Hindlimb muscle (tissue), 1 donor: ENCODE data around the gene ARHGEF6. TPM values are rescaled to one million over a fixed set of nuclear protein-coding genes. Genes with fewer than 3 reads are reported as not detected.
A peak's percentile ranks its signal among the peaks of the same experiment; 100 is the strongest.

Experiments
- DNase-seq: peaks from one replicate; pipeline ENCODE4 v3.0.0-alpha.2; 2013
- polyA plus RNA-seq: library from polyadenylated mRNA; unstranded; fragments of 120-200 nt; gene quantifications from one replicate; pipeline ENCODE4 v1.2.1, GENCODE V29; 2013; ENCODE audit not compliant: insufficient read length

Gene ARHGEF6
- polyA plus RNA-seq, 1 donor, result 38.2 TPM

DNA sequence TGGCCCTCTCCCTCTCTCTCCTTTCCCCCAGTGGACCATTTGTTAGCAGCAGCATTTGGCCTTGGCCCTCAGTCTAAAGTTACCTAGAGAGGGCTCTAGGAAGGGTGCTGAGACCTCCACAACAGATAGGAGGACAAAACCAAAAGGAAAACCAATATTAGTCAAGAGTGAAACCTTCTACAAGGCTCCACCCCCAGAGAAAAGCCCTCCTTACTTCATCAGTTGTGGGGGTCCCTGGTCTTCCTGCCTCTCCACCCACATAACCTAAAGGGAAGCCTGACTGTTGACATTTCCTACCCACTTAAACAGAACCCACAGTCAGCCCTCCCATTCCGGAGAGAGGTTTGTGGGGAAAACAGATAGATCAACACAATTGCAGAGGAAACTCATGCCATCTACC, 137.5 kb downstream of the ARHGEF6 start:
- no peak for DNase-seq

DNA sequence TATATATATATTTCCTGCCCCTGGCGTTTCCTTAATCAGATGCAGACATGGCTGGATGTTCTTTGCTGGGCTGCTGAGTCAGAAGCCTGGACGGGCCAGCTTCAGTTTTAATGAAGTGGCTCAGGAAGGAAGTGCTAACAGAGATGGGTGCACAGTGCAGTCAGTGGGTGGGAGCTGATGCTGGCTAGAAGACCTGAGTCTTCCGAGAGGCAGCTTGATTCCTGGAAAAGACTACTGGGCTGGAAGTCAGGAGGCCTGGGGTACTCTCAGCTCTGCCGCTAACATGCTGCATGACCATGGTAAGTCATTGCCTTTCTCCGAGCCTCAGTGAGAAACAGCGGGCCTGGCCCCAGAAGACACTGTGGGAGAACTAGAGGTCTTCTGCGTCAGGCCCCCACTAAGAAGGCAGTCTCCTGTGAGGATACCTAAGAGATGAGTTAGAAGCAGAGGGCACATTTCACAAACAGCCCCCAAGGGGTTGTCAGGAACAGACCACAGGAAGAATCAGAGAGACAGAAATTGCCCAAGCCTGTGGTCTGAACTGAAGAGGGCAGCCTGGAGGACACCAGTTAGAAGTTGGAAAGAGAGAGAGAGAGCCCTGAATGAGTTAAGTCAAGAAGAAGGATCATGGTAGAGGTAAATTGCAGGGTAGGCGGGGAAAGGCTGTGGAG, 141.1 kb downstream of the ARHGEF6 start:
- peak; percentile 24 for DNase-seq

DNA sequence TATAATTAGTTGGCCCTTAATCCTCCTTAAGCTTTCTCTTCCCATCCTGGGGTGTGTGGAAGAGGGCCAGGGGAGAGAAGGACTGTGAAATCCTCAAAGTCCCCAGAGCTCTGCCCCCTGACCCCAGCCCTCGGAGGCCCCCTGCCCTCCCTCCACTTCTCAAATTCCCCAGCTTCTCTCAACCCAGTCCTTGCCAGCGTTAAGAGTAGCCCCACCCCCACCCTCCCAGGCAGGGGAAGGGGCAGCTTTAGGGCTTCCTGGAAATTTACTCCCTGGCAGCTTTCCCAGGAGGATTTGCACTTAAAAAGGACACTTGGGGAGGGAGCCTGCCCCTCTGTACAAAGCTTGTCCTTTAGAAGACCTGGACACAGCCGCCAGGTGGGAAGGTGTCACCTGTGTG, 144.6 kb downstream of the ARHGEF6 start:
- no peak for DNase-seq

DNA sequence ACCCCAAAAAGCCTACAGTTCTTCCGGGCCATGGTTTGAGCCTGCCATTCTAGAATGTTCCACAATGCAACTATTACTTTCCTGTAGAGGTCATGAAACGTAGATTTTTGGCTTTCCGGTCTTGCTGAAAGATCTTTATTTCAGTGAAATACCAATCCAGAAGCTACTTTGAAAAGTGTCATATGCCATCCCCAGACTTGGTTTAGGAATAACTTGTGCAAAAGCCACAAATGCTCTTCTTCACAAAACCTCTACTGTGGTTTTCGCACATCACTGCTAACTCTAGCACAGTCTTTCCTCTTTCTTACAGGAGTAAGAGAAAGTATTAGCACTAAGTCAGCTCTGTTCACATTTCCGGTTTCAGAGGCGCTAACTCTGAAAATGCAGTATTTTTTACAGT, 145.5 kb downstream of the ARHGEF6 start:
- DNase-seq, result no peak

DNA sequence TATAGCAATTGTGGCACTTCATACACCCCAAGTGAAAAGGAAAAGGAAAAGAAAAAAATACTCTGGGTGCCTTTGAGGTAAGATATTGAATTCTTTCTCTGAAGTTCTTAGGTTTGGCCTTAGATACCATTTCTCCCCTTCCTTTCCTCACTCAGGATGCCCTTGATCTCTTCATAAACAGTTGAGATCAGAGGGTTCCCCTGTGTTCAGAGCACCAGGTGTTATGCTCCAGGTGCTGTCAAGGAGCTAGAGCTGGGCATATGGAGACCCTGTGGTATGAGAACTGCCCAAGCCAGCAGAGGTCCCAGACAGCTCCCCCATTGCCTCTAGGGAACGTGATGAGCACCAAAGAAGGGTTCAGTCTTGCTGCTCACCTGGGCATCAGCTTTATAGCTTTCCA, 149.9 kb downstream of the ARHGEF6 start:
- DNase-seq, result no peak

DNA sequence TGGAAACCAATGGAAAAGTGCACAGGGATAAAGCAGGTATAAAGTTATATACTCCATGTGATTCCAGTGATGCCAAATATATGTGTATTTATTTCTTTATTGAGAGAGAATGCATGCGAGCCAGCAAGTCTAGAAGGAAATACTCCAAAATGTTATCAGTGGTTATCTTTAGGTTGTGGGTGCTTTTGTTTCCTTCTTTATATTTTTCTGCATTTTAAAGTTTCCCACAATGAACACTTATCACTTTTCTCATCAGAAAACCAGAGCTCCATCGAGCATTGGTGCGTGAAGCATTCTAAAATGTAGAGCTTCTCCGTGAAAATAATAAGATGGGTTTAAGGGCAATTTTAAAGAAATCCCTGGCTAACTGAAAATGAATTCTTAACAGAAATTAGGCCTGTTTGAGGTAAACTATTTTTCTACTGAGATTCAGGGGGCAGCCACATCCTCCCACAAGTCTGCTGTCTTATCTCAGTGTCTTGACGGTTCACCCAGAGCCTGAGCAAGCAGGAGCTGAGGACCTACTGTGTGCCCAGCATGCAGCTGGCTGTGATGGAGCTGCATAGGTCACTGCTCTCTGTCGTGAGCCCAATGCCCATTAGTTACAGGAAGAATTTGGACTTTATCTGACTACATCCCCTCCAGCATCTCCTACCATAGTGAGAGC, 151.5 kb downstream of the ARHGEF6 start:
- no peak for DNase-seq

DNA sequence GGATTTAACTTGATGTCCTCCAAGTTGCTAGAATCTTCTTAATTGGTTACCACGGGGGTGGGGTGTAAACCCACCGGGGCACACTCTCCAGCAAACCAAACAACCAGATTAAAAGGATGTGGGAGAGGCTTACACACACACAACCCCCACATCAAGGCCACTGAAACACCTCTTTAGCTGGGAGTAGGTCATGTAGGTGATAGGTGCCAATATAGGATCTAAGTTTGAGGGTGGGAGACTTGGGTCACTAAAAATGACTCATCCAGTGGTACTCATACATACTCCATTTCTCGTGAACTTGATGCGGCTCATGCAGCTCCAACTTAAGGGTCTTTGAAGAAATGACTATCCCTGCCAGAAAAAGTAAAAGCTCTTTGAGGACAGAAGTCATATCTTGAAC, 153.3 kb downstream of the ARHGEF6 start:
- DNase-seq, result no peak

DNA sequence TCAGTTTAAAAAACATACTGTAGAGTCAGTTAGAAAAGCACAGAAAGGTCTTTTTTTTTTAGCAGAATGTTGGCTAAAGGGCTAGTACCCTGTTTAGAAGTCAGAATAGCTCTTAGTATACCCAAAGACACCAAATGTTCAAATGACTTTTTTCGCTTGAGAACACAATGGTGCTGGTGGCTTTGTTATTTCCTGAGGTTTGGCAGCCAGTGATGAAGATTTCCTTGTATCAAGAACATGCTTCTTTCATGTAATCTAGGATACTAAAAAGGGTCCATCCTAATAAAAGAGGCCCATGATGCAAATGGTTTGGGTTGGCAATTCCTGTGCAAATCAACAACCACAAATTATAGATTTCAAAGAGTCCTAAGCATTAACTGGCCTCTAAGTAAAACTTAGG, 153.8 kb downstream of the ARHGEF6 start:
- no peak for DNase-seq

DNA sequence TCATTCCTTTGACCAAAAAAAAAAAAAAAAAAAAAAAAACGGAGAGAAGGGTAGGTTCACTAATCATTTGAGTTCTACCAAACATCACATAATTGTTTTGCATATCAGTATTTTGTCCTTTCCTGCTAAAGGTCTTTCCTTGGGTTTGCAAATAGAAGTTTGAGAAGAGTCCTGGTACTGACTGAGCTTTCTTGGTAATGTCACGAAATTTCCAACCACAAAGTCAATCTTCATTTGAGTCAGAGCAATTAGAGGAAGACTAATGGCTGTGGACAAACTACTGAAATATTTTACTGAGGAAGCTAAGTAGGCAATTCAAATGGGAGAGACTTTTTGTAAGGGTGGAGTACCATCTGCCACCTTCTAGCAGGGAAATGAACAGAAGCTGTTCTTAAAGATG, 154.5 kb downstream of the ARHGEF6 start:
- no peak for DNase-seq

DNA sequence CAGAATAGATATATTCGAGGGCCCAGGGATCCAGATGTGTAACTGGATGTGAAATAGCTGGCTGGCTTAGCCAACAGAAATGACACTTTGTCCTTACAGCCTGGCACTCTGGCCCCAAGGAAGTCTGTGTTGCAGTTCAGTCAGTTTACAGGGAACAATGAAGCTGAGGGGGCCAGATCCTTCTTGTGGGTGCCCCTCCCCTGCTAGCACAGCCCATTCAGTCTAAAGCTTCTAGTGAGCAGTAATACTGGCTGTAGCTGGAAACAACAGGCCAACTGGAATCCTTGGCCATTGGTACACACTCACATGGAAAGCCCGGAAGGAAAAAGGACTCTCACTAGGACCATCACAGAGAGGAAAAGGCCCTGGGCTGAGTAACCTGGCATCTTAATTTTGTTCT, 155.5 kb downstream of the ARHGEF6 start:
- no peak for DNase-seq

DNA sequence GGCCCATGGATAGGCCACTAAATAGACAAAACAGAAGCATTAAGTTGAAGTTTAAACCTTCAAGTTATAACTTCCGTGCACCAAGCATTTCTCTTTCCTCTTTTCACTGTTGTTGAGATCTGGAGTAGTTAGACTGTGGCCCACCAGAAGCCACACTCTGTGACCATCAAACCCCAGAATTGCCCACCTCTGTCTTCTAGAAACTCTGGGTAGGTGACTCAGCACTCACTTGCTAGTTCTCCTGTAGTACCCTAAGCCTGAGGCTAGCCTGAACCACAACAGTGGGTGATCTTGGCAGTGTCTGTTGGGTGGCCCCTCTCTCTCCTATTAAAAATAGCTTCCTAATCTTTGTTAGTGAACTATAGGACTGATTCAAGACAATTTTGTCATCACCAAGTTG, 157.3 kb downstream of the ARHGEF6 start:
- no peak for DNase-seq

DNA sequence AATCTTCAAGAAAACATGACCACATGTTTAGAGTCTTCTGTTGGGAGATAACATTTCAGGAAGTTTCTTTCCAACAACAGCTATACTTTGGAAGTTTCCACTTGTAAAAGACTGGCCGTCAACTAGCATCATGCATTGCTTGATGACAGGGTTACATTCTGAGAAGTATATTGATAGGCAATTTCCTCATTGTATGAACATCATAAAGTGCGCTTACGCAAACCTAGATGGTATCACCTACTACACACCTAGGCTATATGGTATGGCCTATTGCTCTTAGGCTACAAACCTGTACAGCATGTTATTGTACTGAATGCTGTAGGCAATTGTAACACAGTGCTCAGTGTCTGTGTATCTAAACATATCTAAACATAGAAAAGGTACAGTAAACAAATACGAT, 158.2 kb downstream of the ARHGEF6 start:
- DNase-seq, result no peak

DNA sequence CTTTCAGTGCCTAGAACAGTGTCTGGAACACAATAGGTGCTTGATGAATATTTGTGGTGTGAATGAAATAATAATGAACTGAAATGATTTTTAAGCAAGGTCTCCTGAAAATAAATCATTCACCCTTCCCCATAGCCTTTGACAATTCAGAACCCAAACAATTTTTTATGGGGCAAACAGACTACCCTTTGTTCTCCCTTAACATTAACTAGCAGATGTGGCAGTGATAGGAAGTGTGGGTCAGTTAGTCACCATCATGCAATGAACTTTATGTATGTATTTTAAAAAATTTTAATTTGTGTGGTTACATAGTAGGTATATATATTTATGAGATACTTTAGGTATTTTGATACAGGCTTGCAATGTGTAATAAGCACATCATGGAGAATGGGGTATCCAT, 160.0 kb downstream of the ARHGEF6 start:
- DNase-seq, result no peak

DNA sequence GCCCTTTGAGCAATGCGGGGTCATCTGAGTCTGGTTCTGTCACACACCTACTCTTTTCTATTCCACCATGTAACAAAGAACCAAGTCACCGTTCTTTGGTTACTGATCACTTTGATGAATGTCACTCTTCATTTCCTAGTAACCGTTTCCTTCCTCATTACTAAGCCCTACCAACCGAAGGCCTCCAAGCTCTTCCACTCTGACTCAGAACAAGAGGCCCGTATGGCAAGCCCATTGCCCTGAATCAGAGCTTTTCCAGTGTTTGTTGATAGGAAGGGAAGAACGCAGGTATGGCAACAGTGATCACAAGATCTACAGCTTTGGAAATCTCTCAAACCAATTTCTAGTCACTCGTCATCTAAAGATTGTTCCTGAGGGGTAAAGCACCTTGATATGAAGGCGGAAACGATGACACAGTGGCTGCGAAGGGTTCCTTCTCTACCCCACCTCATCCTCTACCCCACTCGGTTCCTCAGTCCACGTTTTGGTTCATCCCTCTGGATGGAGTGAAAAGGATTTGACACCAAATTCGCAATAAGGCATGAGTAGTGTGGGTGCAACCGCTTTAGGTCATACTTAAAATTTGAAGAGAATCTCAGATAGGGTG, 160.7 kb downstream of the ARHGEF6 start:
- DNase-seq, result no peak

DNA sequence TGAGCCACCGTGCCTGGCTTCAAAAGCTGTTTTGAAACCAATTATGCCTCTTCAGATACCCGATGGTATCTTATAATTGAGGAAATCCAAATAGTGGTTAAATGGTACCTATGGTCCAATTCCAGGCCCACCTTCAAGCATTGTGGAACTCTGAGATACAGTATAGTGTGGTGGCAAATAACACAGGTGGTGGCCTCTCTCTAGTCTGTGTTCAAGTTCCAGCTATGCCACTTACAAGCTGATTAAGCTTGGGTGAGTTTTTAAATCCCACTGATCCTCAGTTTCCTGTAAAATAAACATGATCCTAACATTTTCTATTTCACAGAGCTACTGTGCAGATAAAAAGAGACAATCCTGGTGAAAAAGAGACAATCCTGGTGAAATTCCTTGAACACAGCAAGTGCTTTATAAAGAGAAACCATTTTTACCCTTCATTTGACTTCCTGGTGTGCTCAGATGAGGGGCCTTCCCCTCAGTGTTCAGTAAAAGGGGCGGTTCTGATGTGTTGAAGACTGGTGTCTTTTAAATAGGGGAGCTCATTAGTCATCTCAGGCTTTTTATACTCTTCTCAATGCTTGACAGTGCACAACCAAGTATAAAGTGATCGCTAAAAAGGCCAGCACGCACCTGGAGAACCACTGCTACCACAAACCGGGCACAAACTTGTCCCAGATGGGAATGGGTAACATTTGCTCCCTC, 163.6 kb downstream of the ARHGEF6 start:
- no peak for DNase-seq

Other genes with a start within 250 kb of the ARHGEF6 start
- gene VGLL1, start 248.7 kb downstream of the ARHGEF6 start, polyA plus RNA-seq, result not detected
- gene CD40LG, start 132.8 kb downstream of the ARHGEF6 start, polyA plus RNA-seq, result not detected
- gene RBMX, start 99.8 kb upstream of the ARHGEF6 start, polyA plus RNA-seq, result 198 TPM